Liver (tissue), 9 donors: ENCODE results near the gene KRT8. TPM values are rescaled to one million over a fixed set of nuclear protein-coding genes. Genes with fewer than 3 reads are reported as not detected.

Experiments used
- DNase-seq: peaks from one replicate; pipeline ENCODE4 v3.0.0-alpha.2; 2017; ENCODE audit warnings: low spot score
- H3K27ac ChIP-seq, 2 donors: one replicate each; pipeline ENCODE4 v1.7.0; 2013; ENCODE audit warnings: inconsistent platforms in 2 of 2, low read length in 2 of 2, control low read depth in 1 of 2, low read depth in 1 of 2, mild to moderate bottlenecking in 1 of 2
- H3K27me3 ChIP-seq, 4 donors: one replicate each; pipeline versions ENCODE4 v1.6.1 to v1.7.0; 2013; ENCODE audit warnings: low read length in 3 of 4, inconsistent platforms in 1 of 4, mild to moderate bottlenecking in 1 of 4, moderate library complexity in 1 of 4; ENCODE audit not compliant: control insufficient read depth in 4 of 4, insufficient read depth in 4 of 4
- H3K36me3 ChIP-seq, 4 donors: one replicate each; pipeline versions ENCODE4 v1.6.1 to v1.7.0; 2013; ENCODE audit warnings: low read length in 3 of 4, mild to moderate bottlenecking in 3 of 4, low read depth in 1 of 4, moderate library complexity in 1 of 4; ENCODE audit not compliant: control insufficient read depth in 4 of 4, insufficient read depth in 3 of 4
- H3K4me1 ChIP-seq, 4 donors: one replicate each; pipeline versions ENCODE4 v1.6.1 to v1.7.0; 2013; ENCODE audit warnings: low read length in 3 of 4, mild to moderate bottlenecking in 3 of 4, moderate library complexity in 1 of 4; ENCODE audit not compliant: control insufficient read depth in 4 of 4, insufficient read depth in 4 of 4
- H3K4me3 ChIP-seq, 3 donors: one replicate each; pipeline versions ENCODE4 v1.6.1 to v1.7.0; 2013; ENCODE audit warnings: low read length in 3 of 3, control low read depth in 1 of 3, low read depth in 1 of 3, mild to moderate bottlenecking in 1 of 3
- H3K9ac ChIP-seq, 2 donors: one replicate each; pipeline ENCODE4 v1.7.0; 2013; ENCODE audit warnings: low read length in 2 of 2, mild to moderate bottlenecking in 2 of 2, moderate library complexity in 2 of 2, control low read depth in 1 of 2, low read depth in 1 of 2
- H3K9me3 ChIP-seq, 4 donors: one replicate each; pipeline versions ENCODE4 v1.6.1 to v1.7.0; 2013; ENCODE audit warnings: low read length in 3 of 4; ENCODE audit not compliant: control insufficient read depth in 4 of 4
- EGR1 ChIP-seq, 2 donors: IDR thresholded peaks; 2 replicates each; pipeline ENCODE4 v1.6.1; 2016 to 2018; ENCODE audit warnings: antibody characterized with exemption in 2 of 2, low read depth in 2 of 2
- FOXA2 ChIP-seq: IDR thresholded peaks from 2 replicates; pipeline ENCODE4 v1.6.1; 2016; ENCODE audit warnings: antibody characterized with exemption
- GABPA ChIP-seq, 2 donors: IDR thresholded peaks in 1 of 2; conservative IDR thresholded peaks in 1 of 2; 2 replicates each; pipeline ENCODE4 v1.6.1; 2016; ENCODE audit warnings: antibody characterized with exemption in 2 of 2, mild to moderate bottlenecking in 1 of 2, moderate library complexity in 1 of 2
- HNF4A ChIP-seq, 2 donors: conservative IDR thresholded peaks; 2 replicates each; pipeline ENCODE4 v1.6.1; 2016; ENCODE audit warnings: antibody characterized with exemption in 2 of 2, mild to moderate bottlenecking in 2 of 2
- HNF4G ChIP-seq: IDR thresholded peaks from 2 replicates; pipeline ENCODE4 v1.6.1; 2016; ENCODE audit warnings: antibody characterized with exemption
- JUND ChIP-seq, 2 donors: IDR thresholded peaks; 2 replicates each; pipeline ENCODE4 v1.6.1; 2016; ENCODE audit warnings: antibody characterized with exemption in 2 of 2
- NR2F2 ChIP-seq: IDR thresholded peaks from 2 replicates; pipeline ENCODE4 v1.6.1; 2016; ENCODE audit warnings: antibody characterized with exemption
- RAD21 ChIP-seq, 2 donors: IDR thresholded peaks; 2 replicates each; pipeline ENCODE4 v1.6.1; 2016; ENCODE audit warnings: antibody characterized with exemption in 2 of 2, mild to moderate bottlenecking in 2 of 2
- RXRA ChIP-seq, 2 donors: IDR thresholded peaks; 2 replicates each; pipeline ENCODE4 v1.6.1; 2017 to 2018; ENCODE audit warnings: antibody characterized with exemption in 2 of 2, mild to moderate bottlenecking in 1 of 2
- TAF1 ChIP-seq: conservative IDR thresholded peaks from 2 replicates; pipeline ENCODE4 v1.6.1; 2016; ENCODE audit warnings: antibody characterized with exemption, mild to moderate bottlenecking
- YY1 ChIP-seq: IDR thresholded peaks from 2 replicates; pipeline ENCODE4 v1.6.1; 2016; ENCODE audit warnings: antibody characterized with exemption, mild to moderate bottlenecking
- WGBS: extraction: QIAGEN DNeasy Blood & Tissue Kit; methylation state at CpG from one replicate; pipeline ENCODE4 v1.1.7; 2013; 5-methylcytosine and 5-hydroxymethylcytosine counted together
- polyA plus RNA-seq, 2 donors: library from polyadenylated mRNA; stranded (reverse) in 1 of 2; unstranded in 1 of 2; fragments of 200-250 nt in 1 of 2; fragments of >200 nt in 1 of 2; fragmentation: Nextera tagmentation in 1 of 2; extraction: Ambion mirVana in 1 of 2; gene quantifications; one replicate each; pipeline versions ENCODE4 v1.2.1 to v1.2.3, GENCODE V29; 2013 to 2015
- total RNA-seq, 2 donors: library from RNA; depleted of rRNA; stranded (reverse); fragments of >200 nt; gene quantifications; one replicate each; pipeline ENCODE4 v1.2.3, GENCODE V29; 2014
- TF ChIP-seq, protein P1 (sequence below): IDR thresholded peaks from 2 replicates; pipeline ENCODE4 v1.6.1; 2016; ENCODE audit warnings: antibody characterized with exemption, mild to moderate bottlenecking
- TF ChIP-seq, protein P2 (sequence below): IDR thresholded peaks from 2 replicates; pipeline ENCODE4 v1.6.1; 2016; ENCODE audit warnings: antibody characterized with exemption
- TF ChIP-seq, protein P3 (sequence below): IDR thresholded peaks from 2 replicates; pipeline ENCODE4 v1.6.1; 2016; ENCODE audit warnings: antibody characterized with exemption
- TF ChIP-seq, protein P4 (sequence below): IDR thresholded peaks from 2 replicates; pipeline ENCODE4 v1.6.1; 2016; ENCODE audit warnings: antibody characterized with exemption
- donor health status: healthy.
- donor health status: healthy.
- donor health status: healthy.
- donor health status: healthy.
- donor health status: healthy.

The KRT8 gene
- total and polyA plus RNA-seq, 4 donors: 128 to 383 (median 198) TPM

DNA sequence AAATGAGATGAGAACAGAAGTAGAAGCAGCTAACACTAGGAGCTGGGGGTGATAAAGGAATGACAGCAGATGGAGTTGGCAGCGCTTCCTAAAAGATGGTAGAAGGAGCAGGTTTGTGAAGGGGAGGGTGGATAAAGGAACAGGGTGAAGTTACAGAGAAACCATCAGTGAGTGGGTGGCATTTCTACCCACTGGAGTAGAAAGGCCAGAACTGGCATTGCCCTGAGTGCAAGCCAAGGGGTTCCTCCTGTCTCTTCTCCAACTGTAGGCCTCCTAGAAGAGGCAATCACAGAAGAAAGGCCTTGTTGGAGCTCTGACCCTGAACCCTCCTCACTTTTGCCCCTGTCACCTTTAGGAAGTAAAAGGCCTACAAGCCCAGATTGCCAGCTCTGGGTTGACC, 46.2 kb upstream of the KRT8 start (continued):
- TF ChIP-seq, protein P1, sequence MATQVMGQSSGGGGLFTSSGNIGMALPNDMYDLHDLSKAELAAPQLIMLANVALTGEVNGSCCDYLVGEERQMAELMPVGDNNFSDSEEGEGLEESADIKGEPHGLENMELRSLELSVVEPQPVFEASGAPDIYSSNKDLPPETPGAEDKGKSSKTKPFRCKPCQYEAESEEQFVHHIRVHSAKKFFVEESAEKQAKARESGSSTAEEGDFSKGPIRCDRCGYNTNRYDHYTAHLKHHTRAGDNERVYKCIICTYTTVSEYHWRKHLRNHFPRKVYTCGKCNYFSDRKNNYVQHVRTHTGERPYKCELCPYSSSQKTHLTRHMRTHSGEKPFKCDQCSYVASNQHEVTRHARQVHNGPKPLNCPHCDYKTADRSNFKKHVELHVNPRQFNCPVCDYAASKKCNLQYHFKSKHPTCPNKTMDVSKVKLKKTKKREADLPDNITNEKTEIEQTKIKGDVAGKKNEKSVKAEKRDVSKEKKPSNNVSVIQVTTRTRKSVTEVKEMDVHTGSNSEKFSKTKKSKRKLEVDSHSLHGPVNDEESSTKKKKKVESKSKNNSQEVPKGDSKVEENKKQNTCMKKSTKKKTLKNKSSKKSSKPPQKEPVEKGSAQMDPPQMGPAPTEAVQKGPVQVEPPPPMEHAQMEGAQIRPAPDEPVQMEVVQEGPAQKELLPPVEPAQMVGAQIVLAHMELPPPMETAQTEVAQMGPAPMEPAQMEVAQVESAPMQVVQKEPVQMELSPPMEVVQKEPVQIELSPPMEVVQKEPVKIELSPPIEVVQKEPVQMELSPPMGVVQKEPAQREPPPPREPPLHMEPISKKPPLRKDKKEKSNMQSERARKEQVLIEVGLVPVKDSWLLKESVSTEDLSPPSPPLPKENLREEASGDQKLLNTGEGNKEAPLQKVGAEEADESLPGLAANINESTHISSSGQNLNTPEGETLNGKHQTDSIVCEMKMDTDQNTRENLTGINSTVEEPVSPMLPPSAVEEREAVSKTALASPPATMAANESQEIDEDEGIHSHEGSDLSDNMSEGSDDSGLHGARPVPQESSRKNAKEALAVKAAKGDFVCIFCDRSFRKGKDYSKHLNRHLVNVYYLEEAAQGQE: no peak
- TF ChIP-seq GABPA (IDR thresholded peaks at IDR 0.05 in 1 of 2, conservative IDR thresholded peaks at IDR 0.05 in 1 of 2) (no peak), JUND (IDR thresholded peaks at IDR 0.05) (no peak), RXRA (IDR thresholded peaks at IDR 0.05) (no peak)

DNA sequence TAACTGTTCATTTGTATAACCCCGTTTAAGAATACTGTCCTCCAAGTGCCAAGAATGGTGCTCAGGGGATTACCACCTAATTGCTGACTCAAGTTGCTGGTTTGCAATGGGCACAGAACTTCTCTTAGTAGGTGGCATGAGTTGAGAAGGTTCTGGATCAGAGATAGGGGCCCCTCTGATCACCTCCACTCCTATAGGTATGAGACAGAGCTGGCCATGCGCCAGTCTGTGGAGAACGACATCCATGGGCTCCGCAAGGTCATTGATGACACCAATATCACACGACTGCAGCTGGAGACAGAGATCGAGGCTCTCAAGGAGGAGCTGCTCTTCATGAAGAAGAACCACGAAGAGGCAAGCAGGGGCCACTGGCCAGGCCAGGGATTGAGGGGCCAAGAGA, 45.7 kb upstream of the KRT8 start:
- Histone ChIP-seq H3K27ac (peak overlapping the region; percentile 98), H3K27me3 (no peaks in the 10 kb centered on the region), H3K9me3 (no peaks in the 10 kb centered on the region), H3K4me3 (peak overlapping the region; percentile 73 to 90 (median 75)), H3K4me1 (peaks cover 4 to 49% (median 36%) of the 10 kb centered on the region in 4 donors), H3K36me3 (peaks cover 7 to 27% (median 21%) of the 10 kb centered on the region in 4 donors), H3K9ac (peak overlapping the region; percentile 77 to 90)
- 57% methylated on average over 7 of the region's 7 CpGs for WGBS
- TF ChIP-seq JUND (IDR thresholded peaks at IDR 0.05) (no peak), RXRA (IDR thresholded peaks at IDR 0.05) (no peak)
- TF ChIP-seq, protein P2, sequence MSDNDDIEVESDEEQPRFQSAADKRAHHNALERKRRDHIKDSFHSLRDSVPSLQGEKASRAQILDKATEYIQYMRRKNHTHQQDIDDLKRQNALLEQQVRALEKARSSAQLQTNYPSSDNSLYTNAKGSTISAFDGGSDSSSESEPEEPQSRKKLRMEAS: no peak
- no peak for DNase-seq

DNA sequence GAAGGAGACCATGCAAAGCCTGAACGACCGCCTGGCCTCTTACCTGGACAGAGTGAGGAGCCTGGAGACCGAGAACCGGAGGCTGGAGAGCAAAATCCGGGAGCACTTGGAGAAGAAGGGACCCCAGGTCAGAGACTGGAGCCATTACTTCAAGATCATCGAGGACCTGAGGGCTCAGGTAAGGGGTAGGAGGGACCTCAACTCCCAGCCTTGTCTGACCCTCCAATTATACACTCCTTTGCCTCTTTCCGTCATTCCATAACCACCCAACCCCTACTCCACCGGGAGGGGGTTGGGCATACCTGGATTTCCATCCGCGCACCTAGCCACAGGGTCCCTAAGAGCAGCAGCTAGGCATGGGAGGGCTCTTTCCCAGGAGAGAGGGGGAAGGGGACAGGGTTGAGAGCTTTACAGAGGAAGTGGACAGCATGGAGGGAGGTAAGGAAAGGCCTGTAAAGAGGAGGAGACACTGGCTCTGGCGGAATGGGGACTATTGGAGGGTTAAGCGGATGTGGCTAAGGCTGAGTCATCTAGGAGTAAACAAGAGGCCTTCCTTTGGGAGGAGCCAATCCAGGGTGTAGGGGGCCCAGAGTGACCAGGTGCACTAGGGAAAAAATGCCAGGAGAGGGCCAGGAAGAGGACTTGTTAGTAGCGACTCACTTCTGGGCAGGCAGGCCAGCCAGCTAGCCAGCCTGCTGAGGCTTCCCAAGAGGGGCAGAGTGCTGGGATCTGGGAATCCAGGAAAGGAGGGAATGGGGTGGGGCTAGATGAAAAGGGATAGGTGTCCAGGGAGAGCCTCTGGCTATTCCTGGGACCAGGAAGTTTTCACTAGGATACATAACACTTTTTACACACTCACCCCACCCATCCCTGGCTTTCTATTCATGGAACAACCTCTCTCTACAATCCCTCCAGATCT, 44.8 kb upstream of the KRT8 start:
- peak overlapping the region; percentile 73 to 90 (median 75) for H3K4me3 ChIP-seq
- no peaks in the 10 kb centered on the region for H3K27me3 ChIP-seq
- peak overlapping the region; percentile 77 to 90 for H3K9ac ChIP-seq
- H3K4me1 ChIP-seq: peaks cover 9 to 56% (median 44%) of the 10 kb centered on the region in 4 donors
- H3K36me3 ChIP-seq: peaks cover 7 to 27% (median 21%) of the 10 kb centered on the region in 4 donors
- no peaks in the 10 kb centered on the region for H3K9me3 ChIP-seq
- WGBS: 10% methylated on average over 13 of the region's 13 CpGs
- peak; percentile 45 for DNase-seq
- H3K27ac ChIP-seq: peak overlapping the region; percentile 98
- TF ChIP-seq EGR1 (IDR thresholded peaks at IDR 0.05; ENCODE audit: low read depth in 2 of 2) (no peak), RAD21 (IDR thresholded peaks at IDR 0.05) (peak; percentile 28 to 54), YY1 (no peak), FOXA2 (peak; percentile 70), RXRA (IDR thresholded peaks at IDR 0.05) (peak; percentile 35 to 49), HNF4A (conservative IDR thresholded peaks at IDR 0.05) (peak in 1 of 2 donors; percentile 19), TAF1 (peak; percentile 95), NR2F2 (peak; percentile 22), HNF4G (no peak), GABPA (IDR thresholded peaks at IDR 0.05 in 1 of 2, conservative IDR thresholded peaks at IDR 0.05 in 1 of 2) (peak; percentile 34 to 77)
- TF ChIP-seq, protein P3, sequence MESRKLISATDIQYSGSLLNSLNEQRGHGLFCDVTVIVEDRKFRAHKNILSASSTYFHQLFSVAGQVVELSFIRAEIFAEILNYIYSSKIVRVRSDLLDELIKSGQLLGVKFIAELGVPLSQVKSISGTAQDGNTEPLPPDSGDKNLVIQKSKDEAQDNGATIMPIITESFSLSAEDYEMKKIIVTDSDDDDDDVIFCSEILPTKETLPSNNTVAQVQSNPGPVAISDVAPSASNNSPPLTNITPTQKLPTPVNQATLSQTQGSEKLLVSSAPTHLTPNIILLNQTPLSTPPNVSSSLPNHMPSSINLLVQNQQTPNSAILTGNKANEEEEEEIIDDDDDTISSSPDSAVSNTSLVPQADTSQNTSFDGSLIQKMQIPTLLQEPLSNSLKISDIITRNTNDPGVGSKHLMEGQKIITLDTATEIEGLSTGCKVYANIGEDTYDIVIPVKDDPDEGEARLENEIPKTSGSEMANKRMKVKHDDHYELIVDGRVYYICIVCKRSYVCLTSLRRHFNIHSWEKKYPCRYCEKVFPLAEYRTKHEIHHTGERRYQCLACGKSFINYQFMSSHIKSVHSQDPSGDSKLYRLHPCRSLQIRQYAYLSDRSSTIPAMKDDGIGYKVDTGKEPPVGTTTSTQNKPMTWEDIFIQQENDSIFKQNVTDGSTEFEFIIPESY: no peak
- TF ChIP-seq, protein P1: peak; percentile 86
- TF ChIP-seq, protein P2: peak; percentile 22
- TF ChIP-seq, protein P4, sequence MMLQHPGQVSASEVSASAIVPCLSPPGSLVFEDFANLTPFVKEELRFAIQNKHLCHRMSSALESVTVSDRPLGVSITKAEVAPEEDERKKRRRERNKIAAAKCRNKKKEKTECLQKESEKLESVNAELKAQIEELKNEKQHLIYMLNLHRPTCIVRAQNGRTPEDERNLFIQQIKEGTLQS: peak; percentile 94
